GM12878 (cell line): ENCODE results near the gene ABCC9. TPM values are rescaled to one million over a fixed set of nuclear protein-coding genes. Genes with fewer than 3 reads are reported as not detected.

Source experiments
- ATAC-seq: fragments of 200-7000 bp; cut with Tn5 transposase; 3 replicates; pipeline ENCODE4 v1.9.1; 2020; ENCODE audit warnings: mild to moderate bottlenecking, moderate library complexity
- BruUV-seq: library from RNA; stranded (reverse); fragments of 400-500 nt; replicated peaks from 2 replicates; lab custom pipeline; 2021; lab: Mats Ljungman, UMichigan
- CTCF ChIA-PET: fragments of 300-600 bp; sonication (Branson Sonifier 250); formaldehyde crosslinking; extraction: SDS; loops from one replicate; lab custom pipeline; 2021; ENCODE audit warnings: inconsistent platforms; lab: Yijun Ruan, JAX
- POLR2A ChIA-PET: fragments of 350-600 bp; formaldehyde crosslinking; extraction: SDS; loops from one replicate; lab custom pipeline; 2021; ENCODE audit warnings: inconsistent platforms; lab: Charles Lee
- RAD21 ChIA-PET: fragments of 300-600 bp; sonication (Branson Sonifier 250); formaldehyde crosslinking; loops from one replicate; lab custom pipeline; 2023; ENCODE audit warnings: antibody characterized with exemption; ENCODE audit not compliant: unreplicated experiment; lab: Charles Lee
- SMC1A ChIA-PET: fragments of 300-600 bp; sonication (Branson Sonifier 250); formaldehyde crosslinking; loops from one replicate; lab custom pipeline; 2023; ENCODE audit not compliant: unreplicated experiment, uncharacterized antibody; lab: Charles Lee
- DNase-seq: peaks from one replicate; pipeline ENCODE4 v3.0.0-alpha.2; 2011; ENCODE audit warnings: low read depth, low spot score
- FAIRE-seq: peaks from 3 replicates; lab custom pipeline; 2011; peaks lifted over from hg19 to GRCh38; lab: Jason Lieb, UNC
- H2AFZ ChIP-seq: 2 replicates; pipeline ENCODE4 v1.6.0; 2011; ENCODE audit warnings: low read depth, low read length, control low read depth; ENCODE audit not compliant: control insufficient read depth
- H3K27ac ChIP-seq: 2 replicates; pipeline ENCODE4 v1.5.1; 2011; ENCODE audit warnings: control low read depth; ENCODE audit not compliant: control insufficient read depth, insufficient read depth
- H3K27me3 ChIP-seq, 2 experiments: replicated peaks in 1 of 2; 2 replicates each; pipeline versions ENCODE4 v1.6.0 to v1.6.1; 2011; ENCODE audit warnings: low read length in 1 of 2; ENCODE audit not compliant: control insufficient read depth in 2 of 2, insufficient read depth in 2 of 2
- H3K36me3 ChIP-seq, 2 experiments: 2 replicates each; pipeline ENCODE4 v1.5.1; 2011; ENCODE audit warnings: low read length in 1 of 2; ENCODE audit not compliant: control insufficient read depth in 2 of 2, insufficient read depth in 2 of 2
- H3K4me1 ChIP-seq: 2 replicates; pipeline ENCODE4 v1.6.1; 2011; ENCODE audit warnings: mild to moderate bottlenecking, low read length, moderate library complexity, mixed read lengths; ENCODE audit not compliant: control insufficient read depth, insufficient read depth
- H3K4me2 ChIP-seq: 2 replicates; pipeline ENCODE4 v1.6.0; 2011; ENCODE audit warnings: control low read depth; ENCODE audit not compliant: control insufficient read depth, insufficient read depth
- H3K4me3 ChIP-seq: fragments of 200-600 bp; sonication (generic); 2 replicates; pipeline ENCODE4 v1.5.1; 2016
- H3K79me2 ChIP-seq: 2 replicates; pipeline ENCODE4 v1.6.0; 2011; ENCODE audit warnings: low read length; ENCODE audit not compliant: control insufficient read depth, insufficient read depth
- H3K9ac ChIP-seq: 2 replicates; pipeline ENCODE4 v1.8.0; 2011; ENCODE audit warnings: low read length, control low read depth, mixed read lengths; ENCODE audit not compliant: control insufficient read depth, insufficient read depth
- H3K9me3 ChIP-seq: replicated peaks from 3 replicates; pipeline ENCODE4 v1.5.1; 2011; ENCODE audit warnings: mild to moderate bottlenecking, low read length; ENCODE audit not compliant: control insufficient read depth, insufficient read depth
- H4K20me1 ChIP-seq: 2 replicates; pipeline ENCODE4 v1.6.0; 2011; ENCODE audit not compliant: control insufficient read depth, insufficient read depth
- ASH2L ChIP-seq: fragments of 300-600, 200-600 bp; sonication (generic); IDR thresholded peaks from 2 replicates; pipeline ENCODE4 v1.6.1; 2017; ENCODE audit warnings: low read depth, mild to moderate bottlenecking, borderline replicate concordance
- BACH1 ChIP-seq: fragments of 450-650 bp; IDR thresholded peaks from 2 replicates; pipeline ENCODE4 v1.6.1; 2017; ENCODE audit warnings: mild to moderate bottlenecking, borderline replicate concordance
- CBX5 ChIP-seq: sonication (generic); IDR thresholded peaks from 2 replicates; pipeline ENCODE4 v1.6.1; 2016; ENCODE audit warnings: low read depth, moderate library complexity, mild to moderate bottlenecking, inconsistent platforms
- CHD4 ChIP-seq: fragments of 200-600 bp; sonication (generic); IDR thresholded peaks from 2 replicates; pipeline ENCODE4 v1.6.1; 2016; ENCODE audit warnings: mild to moderate bottlenecking
- DPF2 ChIP-seq: fragments of 450-650 bp; IDR thresholded peaks from 2 replicates; pipeline ENCODE4 v1.6.1; 2017; ENCODE audit warnings: mild to moderate bottlenecking
- ESRRA ChIP-seq: IDR thresholded peaks from 2 replicates; pipeline ENCODE4 v1.6.1; 2012; ENCODE audit warnings: mild to moderate bottlenecking, low read length, improper control_type of control experiment
- ETV6 ChIP-seq, 2 experiments: fragments of 450-650 bp in 1 of 2; IDR thresholded peaks in 1 of 2; conservative IDR thresholded peaks in 1 of 2; 2 replicates each; pipeline ENCODE4 v1.6.1; 2014; ENCODE audit warnings: antibody characterized with exemption in 1 of 2, borderline replicate concordance in 1 of 2, low read depth in 1 of 2, mild to moderate bottlenecking in 1 of 2, moderate library complexity in 1 of 2
- HCFC1 ChIP-seq: fragments of 150-350 bp; IDR thresholded peaks from 2 replicates; pipeline ENCODE4 v1.6.1; 2014; ENCODE audit warnings: low read length
- HDGF ChIP-seq: fragments of 450-650 bp; IDR thresholded peaks from 2 replicates; pipeline ENCODE4 v1.6.1; 2016; ENCODE audit warnings: antibody characterized with exemption
- IRF5 ChIP-seq: fragments of 450-650 bp; IDR thresholded peaks from 2 replicates; pipeline ENCODE4 v1.6.1; 2017; ENCODE audit warnings: borderline replicate concordance
- RB1 ChIP-seq: fragments of 450-650 bp; formaldehyde crosslinking; IDR thresholded peaks from 2 replicates; pipeline ENCODE4 v1.6.1; 2017; ENCODE audit warnings: mild to moderate bottlenecking, borderline replicate concordance
- SIX5 ChIP-seq: IDR thresholded peaks from 2 replicates; pipeline ENCODE4 v1.6.1; 2011; ENCODE audit warnings: mild to moderate bottlenecking, low read depth, low read length, moderate library complexity; ENCODE audit not compliant: severe bottlenecking
- SP1 ChIP-seq: IDR thresholded peaks from one replicate; pipeline ENCODE4 v1.6.1; 2011; ENCODE audit warnings: low read depth, low read length
- SREBF1 ChIP-seq: IDR thresholded peaks from 2 replicates; pipeline ENCODE4 v1.6.1; 2012; ENCODE audit warnings: mild to moderate bottlenecking, low read length
- WGBS: methylation state at CpG from one replicate; pipeline ENCODE4 v1.1.6; 2016; ENCODE audit warnings: low lambda C conversion rate; ENCODE audit not compliant: insufficient replicate concordance, insufficient coverage; ENCODE audit errors: missing lambda C conversion rate; 5-methylcytosine and 5-hydroxymethylcytosine counted together
- in situ Hi-C: fragments of 300-500 bp; cut with MboI; formaldehyde crosslinking; loops from 9 replicates; pipeline ENCODE4 v1.14.3; 2018; ENCODE audit warnings: mixed read lengths
- intact Hi-C: fragments of 100-400 bp; cut with micrococcal nuclease; formaldehyde crosslinking; loops from one replicate; pipeline ENCODE4 v1.14.2; 2022; ENCODE audit not compliant: unreplicated experiment
- polyA plus RNA-seq, 11 experiments: library from polyadenylated mRNA; depleted of rRNA in 4 of 11; unstranded in 6 of 11; stranded (reverse) in 5 of 11; fragments of >200 nt; fragmentation: Nextera tagmentation in 4 of 11; fragmentation: Illumina TruSeq in 1 of 11; extraction: Ambion mirVana in 4 of 11; extraction: Trizol in 1 of 11; gene quantifications; 1 replicate in 1 of 11; 2 replicates in 10 of 11; pipeline versions ENCODE4 v1.2.1 to v1.2.3, GENCODE V29; 2011 to 2016; ENCODE audit warnings: inconsistent platforms in 2 of 11, missing spikeins in 2 of 11, low read depth in 1 of 11
- total RNA-seq, 4 experiments: library from RNA; depleted of rRNA in 3 of 4; stranded (reverse); fragments of >200 nt in 3 of 4; fragmentation: Illumina TruSeq in 1 of 4; extraction: Trizol in 1 of 4; gene quantifications; 2 replicates each; pipeline versions ENCODE4 v1.2.1 to v1.2.3, GENCODE V29; 2013 to 2021
- TF ChIP-seq, protein P1 (sequence below): IDR thresholded peaks from 2 replicates; pipeline ENCODE4 v1.6.1; 2012; ENCODE audit warnings: low read depth, low read length, improper control_type of control experiment

The ABCC9 gene
- total and polyA plus RNA-seq, 10 of the 15 experiments (the other 5 are each of a cell fraction or from before 2014, with no cell fraction given), result under 0.01 to 0.10 (median 0.04) TPM; not detected in 2

DNA sequence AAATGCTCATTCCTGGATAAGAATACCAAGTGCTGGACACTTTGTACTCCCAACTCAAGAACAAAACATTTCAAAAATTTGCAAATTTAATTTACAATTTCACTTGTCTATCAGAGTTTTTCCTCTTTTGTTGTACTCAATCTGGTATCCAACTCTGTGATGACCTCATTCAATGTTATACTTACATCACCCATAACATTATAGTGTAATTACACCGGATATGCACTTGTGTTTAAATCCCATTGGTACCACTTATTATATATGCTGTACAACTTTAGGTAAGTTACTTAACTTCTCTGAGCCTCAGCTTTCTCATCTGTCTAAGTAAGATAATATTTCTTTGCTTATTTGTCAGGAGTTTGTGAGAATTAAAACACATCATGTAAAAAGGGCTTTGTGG is 90.1 kb downstream of the ABCC9 start:
- Histone ChIP-seq H3K27ac (no peak overlapping the region), H3K4me3 (no peak overlapping the region), H3K9ac (no peak overlapping the region), H4K20me1 (no peaks in the 10 kb centered on the region), H3K4me1 (no peaks in the 10 kb centered on the region), H3K9me3 (no peaks in the 10 kb centered on the region), H3K4me2 (no peak overlapping the region), H3K27me3 (no peaks in the 10 kb centered on the region), H2AFZ (no peak overlapping the region), H3K79me2 (no peaks in the 10 kb centered on the region), H3K36me3 (no peaks in the 10 kb centered on the region)
- RAD21 ChIA-PET, result no interaction called here
- CTCF ChIA-PET, result no interaction called here
- DNase-seq (no peak), FAIRE-seq (no peak), ATAC-seq (no peak)
- TF ChIP-seq ESRRA (no peak), SIX5 (no peak), HDGF (no peak), BACH1 (no peak), SREBF1 (no peak), ASH2L (no peak), HCFC1 (no peak), CBX5 (no peak), DPF2 (no peak), ETV6 (conservative IDR thresholded peaks at IDR 0.05 in 1 of 2, IDR thresholded peaks at IDR 0.05 in 1 of 2; ENCODE audit: borderline replicate concordance in 1 of 2, low read depth in 1 of 2) (no peak), CHD4 (no peak), SP1 (no peak), IRF5 (no peak), RB1 (no peak)
- TF ChIP-seq, protein P1, sequence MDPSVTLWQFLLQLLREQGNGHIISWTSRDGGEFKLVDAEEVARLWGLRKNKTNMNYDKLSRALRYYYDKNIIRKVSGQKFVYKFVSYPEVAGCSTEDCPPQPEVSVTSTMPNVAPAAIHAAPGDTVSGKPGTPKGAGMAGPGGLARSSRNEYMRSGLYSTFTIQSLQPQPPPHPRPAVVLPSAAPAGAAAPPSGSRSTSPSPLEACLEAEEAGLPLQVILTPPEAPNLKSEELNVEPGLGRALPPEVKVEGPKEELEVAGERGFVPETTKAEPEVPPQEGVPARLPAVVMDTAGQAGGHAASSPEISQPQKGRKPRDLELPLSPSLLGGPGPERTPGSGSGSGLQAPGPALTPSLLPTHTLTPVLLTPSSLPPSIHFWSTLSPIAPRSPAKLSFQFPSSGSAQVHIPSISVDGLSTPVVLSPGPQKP, result no peak
- intact Hi-C loops, result no loop called here
- SMC1A ChIA-PET, result no interaction called here
- POLR2A ChIA-PET, result no interaction called here
- 0% methylated on average over 1 of the region's 1 CpG for WGBS
- in situ Hi-C loops, result no loop called here
- BruUV-seq, result no TSS peak
